GM12878 (cell line): ENCODE measurements around the gene NUP210L.

Experiments
- CREB1 ChIP-seq: IDR thresholded peaks from 2 replicates; pipeline ENCODE4 v1.6.1; 2012; ENCODE audit warnings: low read depth, mild to moderate bottlenecking, inconsistent platforms
- FOXM1 ChIP-seq: IDR thresholded peaks from 2 replicates; pipeline ENCODE4 v1.6.1; 2012; ENCODE audit warnings: low read depth, mild to moderate bottlenecking, inconsistent platforms, low read length, moderate library complexity

- TF ChIP-seq CREB1: no peak
- TF ChIP-seq FOXM1: no peak
These were observed 154.5 kb downstream of the NUP210L start for GRCh38 chr1:154000420-154000819.
